GM20431 (cell line): ENCODE results near the gene PHC2.
"Not testable (repeated sequence)": the region's sequence is repeated elsewhere in the genome, so short reads cannot be mapped to it uniquely, and the experiment has no call there.

Experiments
- in situ Hi-C: fragments of 300-500 bp; cut with MseI, MboI; formaldehyde crosslinking; loops from one replicate; pipeline ENCODE4 v1.15.0; 2020; ENCODE audit warnings: low sequenced_read_pairs; ENCODE audit not compliant: unreplicated experiment

PHC2 gene

GRCh38 chr1:33322870-33323585 lies 107.9 kb downstream of the PHC2 start:
- in situ Hi-C loops: no loop called here

GRCh38 chr1:33322109-33322508 lies 108.8 kb downstream of the PHC2 start:
- in situ Hi-C loops: no loop called here

- in situ Hi-C loops: no loop called here
These were observed 109.7 kb downstream of the PHC2 start for GRCh38 chr1:33321178-33321577.

- in situ Hi-C loops: no loop called here
These were observed 110.2 kb downstream of the PHC2 start, which contains the start of gene A3GALT2 for GRCh38 chr1:33320619-33321165. Gene A3GALT2 (minus strand): TSS chr1:33321098. CDS start chr1:33321098, 0 bp downstream.

- in situ Hi-C loops: no loop called here
These were observed 110.8 kb downstream of the PHC2 start for GRCh38 chr1:33319949-33320618.

GRCh38 chr1:33319186-33319948 lies 111.5 kb downstream of the PHC2 start:
- in situ Hi-C loops: no loop called here

GRCh38 chr1:33317946-33318345 lies 112.9 kb downstream of the PHC2 start:
- in situ Hi-C loops: no loop called here

GRCh38 chr1:33317354-33317753 lies 113.5 kb downstream of the PHC2 start:
- in situ Hi-C loops: no loop called here

GRCh38 chr1:33316601-33317000 lies 114.3 kb downstream of the PHC2 start:
- in situ Hi-C loops: no loop called here

GRCh38 chr1:33314416-33314815 lies 116.5 kb downstream of the PHC2 start:
- in situ Hi-C loops: no loop called here

- in situ Hi-C loops: no loop called here
These were observed 118.5 kb downstream of the PHC2 start for GRCh38 chr1:33312413-33312749.

GRCh38 chr1:33311706-33312412 lies 119.0 kb downstream of the PHC2 start:
- in situ Hi-C loops: no loop called here

GRCh38 chr1:33310702-33311101 lies 120.2 kb downstream of the PHC2 start:
- in situ Hi-C loops: no loop called here

GRCh38 chr1:33309351-33309750 lies 121.5 kb downstream of the PHC2 start:
- in situ Hi-C loops: not testable (repeated sequence)

GRCh38 chr1:33307494-33307864 lies 123.4 kb downstream of the PHC2 start:
- in situ Hi-C loops: no loop called here

- in situ Hi-C loops: no loop called here
These were observed 124.0 kb downstream of the PHC2 start for GRCh38 chr1:33306653-33307493.

GRCh38 chr1:33305816-33306652 lies 124.9 kb downstream of the PHC2 start:
- in situ Hi-C loops: no loop called here

- in situ Hi-C loops: no loop called here
These were observed 125.9 kb downstream of the PHC2 start for GRCh38 chr1:33305016-33305415.
